Right ventricle myocardium inferior (tissue), 1 donor: ENCODE measurements around the gene TEAD4. TPM values are rescaled to one million over a fixed set of nuclear protein-coding genes. Genes with fewer than 3 reads are reported as not detected.

Experiments
- ATAC-seq: fragments of 200-7000 bp; cut with Tn5 transposase; one replicate; pipeline ENCODE4 v1.9.1; 2020; ENCODE audit warnings: mild to moderate bottlenecking, moderate library complexity
- DNase-seq: peaks from one replicate; pipeline ENCODE4 v3.0.0; 2021; ENCODE audit errors: missing footprints
- intact Hi-C: fragments of 100-400 bp; cut with DNase I; formaldehyde crosslinking; loops from one replicate; pipeline ENCODE4 v1.11.0; 2022
- total RNA-seq: library from RNA; stranded (reverse); fragmentation: NEBNext Ultra II Directional; extraction: Animal tissue kit (Norgen Biotek cat#: 25700); gene quantifications from one replicate; pipeline ENCODE4 v1.2.1, GENCODE V29; 2021
- donor health status: DM: no; HTN: yes; CAD: no; lungs with severe emphysema.

The TEAD4 gene
- total RNA-seq, 1 donor from 2014 or later = 13.4 TPM

DNA sequence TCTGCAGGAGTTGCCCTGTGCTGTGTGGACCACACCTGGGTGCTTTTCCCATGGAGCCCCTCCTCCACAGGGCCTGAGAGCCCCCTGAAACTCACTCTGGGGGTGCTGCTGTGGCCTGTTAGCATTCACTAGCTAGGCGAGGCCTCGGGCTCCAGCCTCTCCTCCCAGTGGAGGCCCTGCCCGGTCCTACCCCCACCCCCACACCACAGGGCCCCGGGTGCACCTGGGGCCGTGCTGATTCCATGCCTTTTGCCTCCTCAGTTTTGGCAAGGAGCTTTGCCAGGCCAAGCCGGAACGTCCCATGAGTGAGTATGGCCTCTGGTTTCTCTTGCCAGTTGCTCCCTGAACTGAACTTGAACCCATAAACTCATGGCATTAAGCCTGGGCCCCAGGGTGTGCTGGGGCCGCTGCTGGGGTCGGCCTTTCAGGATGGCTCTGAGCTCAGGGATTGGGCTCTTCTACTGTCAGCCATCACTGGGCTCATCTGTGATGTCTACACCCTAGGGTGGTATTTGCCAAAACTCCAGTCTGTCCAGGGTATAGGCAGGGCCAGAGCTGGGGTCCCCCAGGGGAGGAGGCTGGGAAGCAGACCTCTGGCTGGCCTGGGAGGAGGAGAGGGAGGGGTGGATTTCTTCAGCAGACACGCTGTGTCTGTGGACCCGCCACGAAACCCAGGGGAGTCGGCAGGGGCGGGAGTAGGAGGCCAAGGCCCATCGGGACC lies 59.2 kb downstream of the TEAD4 start:
- DNase-seq (peak; percentile 39), ATAC-seq (no peak)
- intact Hi-C loops = no loop called here

- intact Hi-C loops = no loop called here
- no peak for ATAC-seq
- DNase-seq = peak; percentile 42
These were observed 59.9 kb downstream of the TEAD4 start for GRCh38 chr12:3019005-3019680.

- ATAC-seq = no peak
- peak; percentile 54 for DNase-seq
- intact Hi-C loops = no loop called here
These were observed 61.2 kb downstream of the TEAD4 start for GRCh38 chr12:3020399-3020798.

GRCh38 chr12:3020850-3021435 lies 61.7 kb downstream of the TEAD4 start:
- peak; percentile 22 for DNase-seq

DNA sequence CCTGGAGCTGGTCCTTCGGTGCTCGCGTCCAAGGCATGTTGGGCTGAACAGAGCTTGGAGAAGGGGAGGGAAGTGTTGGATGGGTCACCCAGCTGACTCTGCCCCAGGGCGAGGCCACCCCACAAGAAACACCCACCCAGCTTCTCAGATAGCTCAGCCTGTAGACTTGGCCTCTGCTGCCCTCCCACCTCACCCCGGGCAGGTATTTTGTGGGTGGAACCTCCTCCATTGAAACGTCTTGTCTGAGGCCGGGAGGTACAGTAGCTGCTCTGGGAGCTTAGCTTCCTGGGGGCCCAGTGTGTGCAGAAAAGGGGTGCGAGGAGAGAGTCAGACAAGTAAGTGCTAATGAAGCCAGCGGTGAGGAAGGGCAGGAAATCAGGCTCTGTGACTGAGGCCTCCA lies 63.2 kb downstream of the TEAD4 start:
- ATAC-seq (no peak), DNase-seq (peak; percentile 45)
- intact Hi-C loops = no loop called here

More at GRCh38 chr12:3020850-3021435, 61.7 kb downstream of the TEAD4 start:
- ATAC-seq = no peak
- intact Hi-C loops = no loop called here

- intact Hi-C loops = no loop called here
- no peak for ATAC-seq
- DNase-seq = peak; percentile 46
These were observed 63.8 kb downstream of the TEAD4 start for GRCh38 chr12:3022961-3023360.

GRCh38 chr12:3028108-3028507 lies 68.9 kb downstream of the TEAD4 start:
- intact Hi-C loops = no loop called here
- DNase-seq = no peak
- no peak for ATAC-seq

GRCh38 chr12:3030821-3031429 lies 71.7 kb downstream of the TEAD4 start:
- intact Hi-C loops = loop anchor here (5.0 kb wide), 1 partner anchor 74 kb away; the partner anchor contains the start of gene TEAD4
- ATAC-seq (no peak), DNase-seq (peak; percentile 50)

GRCh38 chr12:3032161-3032560 lies 73.0 kb downstream of the TEAD4 start:
- ATAC-seq = no peak
- peak; percentile 59 for DNase-seq
- intact Hi-C loops = loop anchor here (5.0 kb wide), 1 partner anchor 75 kb away; the partner anchor contains the start of gene TEAD4

GRCh38 chr12:3032770-3033538 lies 73.8 kb downstream of the TEAD4 start:
- DNase-seq (peak; percentile 45), ATAC-seq (no peak)
- intact Hi-C loops = loop anchor here (5.0 kb wide), 1 partner anchor 76 kb away; the partner anchor contains the start of gene TEAD4

DNA sequence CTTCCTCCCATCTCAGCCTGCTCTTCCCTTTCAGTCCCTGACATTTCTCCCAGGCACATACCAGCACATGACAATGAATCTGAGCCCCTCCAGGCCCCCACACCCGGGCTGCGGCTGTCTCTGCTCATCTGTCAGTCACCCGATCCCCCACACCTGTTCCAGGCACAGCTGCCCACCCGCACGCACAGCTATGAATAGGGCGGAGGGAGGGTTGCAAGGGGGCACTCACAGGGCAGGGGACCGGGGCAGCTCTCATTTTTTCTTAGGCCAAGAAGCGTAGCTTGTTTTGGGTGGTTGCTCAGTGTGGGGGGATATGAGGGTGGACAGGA lies 74.3 kb downstream of the TEAD4 start:
- ATAC-seq (no peak), DNase-seq (peak; percentile 32)
- intact Hi-C loops = loop anchor here (5.0 kb wide), 1 partner anchor 76 kb away; the partner anchor contains the start of gene TEAD4

DNA sequence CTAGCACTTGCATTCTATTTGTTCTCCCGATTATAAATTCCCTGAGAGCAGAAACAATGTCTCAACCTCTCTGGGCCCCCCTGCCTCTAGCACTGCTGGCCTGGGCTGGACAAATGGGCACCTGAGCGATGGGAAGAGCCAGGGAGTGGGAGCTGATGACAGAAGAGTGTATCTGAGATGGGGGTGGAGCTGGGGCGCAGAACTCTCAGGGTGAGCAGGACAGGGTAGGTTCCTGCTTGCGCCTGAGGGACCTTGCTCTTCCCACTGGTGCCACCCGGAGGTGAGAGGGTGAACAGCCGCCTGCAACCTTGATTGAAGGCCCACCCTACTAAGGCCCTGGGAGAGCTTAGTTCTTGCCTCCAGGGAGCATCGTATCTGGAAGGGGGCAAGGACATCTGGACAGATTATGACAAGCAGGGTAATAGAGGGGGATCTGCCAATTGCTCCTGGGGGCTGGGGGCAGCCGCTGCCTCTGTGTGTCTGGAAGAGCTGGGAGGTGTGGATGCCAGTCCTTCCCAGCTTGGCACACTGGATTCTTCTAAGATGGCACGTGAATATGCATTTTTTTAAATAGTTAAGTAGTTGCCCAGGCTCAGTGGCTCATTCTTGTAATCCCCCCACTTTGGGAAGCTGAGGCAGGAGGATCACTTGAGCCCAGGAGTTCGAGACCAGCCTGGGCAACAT lies 75.0 kb downstream of the TEAD4 start:
- ATAC-seq (peak; percentile 72), DNase-seq (peak; percentile 61)
- intact Hi-C loops = loop anchor here (5.0 kb wide), 1 partner anchor 77 kb away; the partner anchor contains the start of gene TEAD4

GRCh38 chr12:3035171-3035570 lies 76.0 kb downstream of the TEAD4 start:
- DNase-seq = peak; percentile 64
- ATAC-seq = no peak

DNA sequence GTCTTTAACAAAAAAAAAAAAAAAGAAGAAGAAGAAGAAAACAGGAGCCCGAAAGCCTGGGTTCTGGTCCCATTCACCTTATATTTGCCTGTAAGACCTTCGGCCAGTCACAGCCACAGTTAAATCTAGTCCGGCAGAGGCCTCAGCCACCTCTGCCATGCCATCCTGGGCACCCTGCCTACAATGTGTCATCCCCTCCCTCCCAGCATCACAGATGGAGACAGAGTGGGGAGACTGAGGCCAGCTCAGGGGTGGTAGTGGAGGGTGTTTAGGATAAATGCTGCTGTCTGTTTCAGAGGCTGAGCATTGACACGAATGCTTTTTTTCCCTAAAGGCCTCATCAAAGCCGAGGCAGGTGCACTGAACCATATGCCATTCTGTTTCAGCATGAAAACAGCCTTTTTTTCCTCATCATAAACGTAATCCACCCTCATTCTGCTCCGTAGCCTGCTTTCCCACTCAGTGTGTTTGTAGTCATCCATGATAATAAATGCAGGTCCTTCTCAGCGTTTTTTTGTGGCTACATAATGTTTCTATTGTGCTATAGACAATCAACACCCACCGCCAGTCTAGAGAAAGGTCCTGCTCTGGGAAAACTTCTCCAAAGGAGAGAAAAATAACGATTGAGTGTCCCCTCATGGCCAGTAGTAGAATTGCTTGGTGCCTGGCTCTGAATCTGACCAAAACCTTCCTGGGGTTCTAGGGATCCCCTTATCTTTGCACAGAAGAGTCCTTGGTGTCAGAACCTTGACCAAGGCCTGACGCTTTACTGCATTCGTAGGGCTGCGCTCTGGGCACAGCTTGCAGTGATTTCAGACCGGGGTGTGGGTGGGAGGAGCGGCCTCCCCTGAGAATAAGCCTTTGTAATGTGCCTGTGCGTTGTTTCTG lies 76.9 kb downstream of the TEAD4 start:
- ATAC-seq = no peak
- intact Hi-C loops = loop anchor here (2.0 to 5.0 kb wide), 2 partner anchors 145 to 184 kb away; partner anchors contain the start of gene TULP3
- DNase-seq = peak; percentile 45

More at GRCh38 chr12:3035171-3035570, 76.0 kb downstream of the TEAD4 start:
- intact Hi-C loops = loop anchor here (5.0 kb wide), 1 partner anchor 183 kb away; no protein-coding TSS in a partner anchor

DNA sequence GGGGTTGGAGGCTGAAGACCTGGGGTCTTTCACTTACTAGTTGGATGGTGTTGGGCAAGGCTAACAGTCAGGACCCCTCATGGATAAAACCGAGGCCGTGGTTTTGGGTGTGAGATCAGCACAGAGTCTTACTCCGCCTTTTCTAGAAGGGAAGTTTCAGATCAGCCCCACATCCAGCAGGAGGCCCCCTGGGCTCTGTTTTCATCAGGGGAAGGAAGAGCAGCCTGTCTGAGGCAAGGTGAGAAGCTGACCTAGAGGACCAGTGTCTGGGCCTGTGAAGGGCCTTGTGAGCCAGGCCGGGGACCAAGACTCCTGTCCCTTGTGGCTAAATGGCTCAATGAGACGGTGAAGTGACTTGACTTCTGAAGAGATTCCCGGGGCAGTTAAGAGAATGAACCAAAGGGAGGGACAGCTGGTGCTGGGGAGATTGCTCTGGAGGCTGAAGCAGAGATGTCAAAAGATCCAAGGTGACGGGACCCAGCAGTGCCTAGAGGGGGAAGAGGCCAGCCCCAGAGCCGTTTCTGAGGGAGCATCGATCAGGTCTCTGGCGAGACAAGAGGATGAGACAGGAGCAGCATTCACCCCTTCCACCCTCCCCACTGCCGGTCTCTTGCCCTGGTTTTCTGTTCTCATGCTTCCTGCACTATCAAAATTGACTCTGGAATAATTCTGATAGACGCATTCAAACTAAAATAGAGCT lies 77.9 kb downstream of the TEAD4 start:
- DNase-seq = no peak
- ATAC-seq = no peak
- intact Hi-C loops = loop anchor here (2.0 to 5.0 kb wide), 2 partner anchors 146 to 185 kb away; partner anchors contain the start of gene TULP3

- intact Hi-C loops = loop anchor here (5.0 kb wide), 1 partner anchor 186 kb away; no protein-coding TSS in a partner anchor
- no peak for DNase-seq
- no peak for ATAC-seq
These were observed 79.0 kb downstream of the TEAD4 start for GRCh38 chr12:3038166-3038565.
